AG04450 (cell line): ENCODE data around the gene CADM1. TPM values are rescaled to one million over a fixed set of nuclear protein-coding genes. Genes with fewer than 3 reads are reported as not detected.

Experiments
- CTCF ChIA-PET: fragments of 300-600, 350-600 bp; formaldehyde crosslinking; extraction: SDS; loops from one replicate; lab custom pipeline; 2022; ENCODE audit warnings: antibody characterized with exemption, inconsistent platforms; lab: Charles Lee
- POLR2A ChIA-PET: fragments of 350-600 bp; formaldehyde crosslinking; extraction: SDS; loops from one replicate; lab custom pipeline; 2021; ENCODE audit warnings: antibody characterized with exemption, inconsistent platforms; lab: Yijun Ruan, JAX
- DNase-seq: peaks from one replicate; pipeline ENCODE4 v3.0.0-alpha.2; 2011; ENCODE audit warnings: low read depth, low spot score
- H3K27ac ChIP-seq: one replicate; pipeline ENCODE4 v1.5.1; 2012; ENCODE audit warnings: low read depth, low read length, control low read depth
- H3K27me3 ChIP-seq: one replicate; pipeline ENCODE4 v1.6.0; 2012; ENCODE audit warnings: low read length; ENCODE audit not compliant: control insufficient read depth, insufficient read depth
- H3K4me3 ChIP-seq: 2 replicates; pipeline ENCODE4 v1.5.1; 2011; ENCODE audit warnings: mild to moderate bottlenecking, low read depth, low read length, control low read depth
- H3K9me3 ChIP-seq: 2 replicates; pipeline ENCODE4 v1.5.1; 2012; ENCODE audit warnings: low read length; ENCODE audit not compliant: control insufficient read depth, insufficient read depth
- polyA plus RNA-seq: library from polyadenylated mRNA; depleted of rRNA; stranded (reverse); fragments of >200 nt; gene quantifications from 2 replicates; pipeline ENCODE4 v1.2.3, GENCODE V29; 2011
- TF ChIP-seq, protein P1 (sequence below): IDR thresholded peaks from 2 replicates; pipeline ENCODE4 v1.5.1; 2011; ENCODE audit warnings: low read depth, low read length, control low read depth, inconsistent platforms

Gene CADM1
- polyA plus RNA-seq, 1 experiment = 70.7 TPM

DNA sequence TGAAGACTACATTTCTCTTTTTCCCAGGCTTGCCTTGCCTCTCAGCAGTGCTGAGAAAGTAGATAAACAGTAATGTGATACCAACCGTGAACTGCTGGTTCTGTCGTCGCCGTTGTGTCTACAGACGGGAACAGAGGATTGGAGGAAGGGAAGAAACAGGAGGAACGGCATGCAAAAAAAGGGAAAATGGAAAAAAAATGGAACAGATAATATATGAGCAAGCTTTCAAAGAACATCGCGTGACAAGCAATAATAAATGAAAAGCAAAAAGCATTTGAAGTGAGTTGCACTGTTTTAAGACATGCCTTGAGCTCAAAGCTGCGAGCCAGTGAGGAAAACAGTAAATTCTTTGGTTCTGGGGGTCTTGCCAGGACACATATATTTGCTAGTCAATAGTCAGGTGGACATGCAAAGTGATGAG, 305.9 kb downstream of the CADM1 start:
- no peak for DNase-seq
- CTCF ChIA-PET = no interaction called here
- POLR2A ChIA-PET = no interaction called here
- H3K27me3 ChIP-seq = no peaks in the 10 kb centered on the region
- no peak overlapping the region for H3K4me3 ChIP-seq
- no peak overlapping the region for H3K27ac ChIP-seq
- no peaks in the 10 kb centered on the region for H3K9me3 ChIP-seq
- TF ChIP-seq, protein P1, sequence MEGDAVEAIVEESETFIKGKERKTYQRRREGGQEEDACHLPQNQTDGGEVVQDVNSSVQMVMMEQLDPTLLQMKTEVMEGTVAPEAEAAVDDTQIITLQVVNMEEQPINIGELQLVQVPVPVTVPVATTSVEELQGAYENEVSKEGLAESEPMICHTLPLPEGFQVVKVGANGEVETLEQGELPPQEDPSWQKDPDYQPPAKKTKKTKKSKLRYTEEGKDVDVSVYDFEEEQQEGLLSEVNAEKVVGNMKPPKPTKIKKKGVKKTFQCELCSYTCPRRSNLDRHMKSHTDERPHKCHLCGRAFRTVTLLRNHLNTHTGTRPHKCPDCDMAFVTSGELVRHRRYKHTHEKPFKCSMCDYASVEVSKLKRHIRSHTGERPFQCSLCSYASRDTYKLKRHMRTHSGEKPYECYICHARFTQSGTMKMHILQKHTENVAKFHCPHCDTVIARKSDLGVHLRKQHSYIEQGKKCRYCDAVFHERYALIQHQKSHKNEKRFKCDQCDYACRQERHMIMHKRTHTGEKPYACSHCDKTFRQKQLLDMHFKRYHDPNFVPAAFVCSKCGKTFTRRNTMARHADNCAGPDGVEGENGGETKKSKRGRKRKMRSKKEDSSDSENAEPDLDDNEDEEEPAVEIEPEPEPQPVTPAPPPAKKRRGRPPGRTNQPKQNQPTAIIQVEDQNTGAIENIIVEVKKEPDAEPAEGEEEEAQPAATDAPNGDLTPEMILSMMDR = no peak

DNA sequence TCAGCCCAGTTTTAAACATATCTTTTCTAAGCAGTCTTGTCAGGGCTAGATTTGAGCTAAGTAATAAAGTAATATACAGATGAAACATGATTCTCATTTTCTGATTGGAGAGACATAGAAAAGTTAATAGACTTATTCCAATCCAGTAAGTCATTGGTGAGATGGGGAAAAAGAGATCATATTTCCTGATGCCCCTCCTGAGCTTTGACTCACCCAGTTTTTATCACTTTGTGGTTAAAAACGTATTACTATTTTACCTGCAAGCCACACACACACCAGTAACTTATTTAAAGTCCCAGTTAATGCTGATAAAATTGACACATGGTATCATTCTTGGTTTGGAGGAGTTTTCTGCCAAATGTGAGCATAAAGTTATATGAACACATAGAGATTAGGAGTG, 306.8 kb downstream of the CADM1 start:
- no peaks in the 10 kb centered on the region for H3K27me3 ChIP-seq
- CTCF ChIA-PET = interaction anchor here (1.3 kb wide), 1 partner anchor 28 kb away, joined by 5 read pairs; no protein-coding TSS in a partner anchor
- POLR2A ChIA-PET = interaction anchor here (1.1 kb wide), 1 partner anchor 83 kb away, joined by 11 read pairs; no protein-coding TSS in a partner anchor
- TF ChIP-seq, protein P1 = no peak
- DNase-seq = no peak
- H3K27ac ChIP-seq = no peak overlapping the region
- no peak overlapping the region for H3K4me3 ChIP-seq
- H3K9me3 ChIP-seq = no peaks in the 10 kb centered on the region

DNA sequence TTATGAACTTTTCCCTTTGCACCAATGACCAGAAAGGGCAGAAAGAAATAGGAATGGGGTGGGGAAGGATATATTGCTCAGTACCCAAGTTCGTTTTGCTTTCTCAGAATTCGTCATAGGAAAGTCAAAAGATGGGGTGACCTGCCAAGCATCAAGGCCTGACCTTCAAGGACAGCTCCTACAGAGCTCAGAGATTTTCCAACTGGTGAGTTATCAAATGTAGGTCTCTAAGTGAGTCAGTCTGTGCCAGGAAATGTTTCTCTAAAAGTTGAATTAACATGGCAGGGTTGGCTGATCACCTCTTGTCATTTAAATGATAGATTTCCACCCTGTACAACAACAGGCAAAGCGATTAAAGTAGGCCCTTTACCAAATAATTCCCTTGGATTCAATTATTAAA, 307.2 kb downstream of the CADM1 start:
- Histone ChIP-seq H3K27ac (no peak overlapping the region), H3K9me3 (no peaks in the 10 kb centered on the region), H3K27me3 (no peaks in the 10 kb centered on the region), H3K4me3 (no peak overlapping the region)
- TF ChIP-seq, protein P1 = no peak
- ChIA-PET CTCF (interaction anchor here (1.3 kb wide), 1 partner anchor 27 kb away, joined by 5 read pairs; no protein-coding TSS in a partner anchor), POLR2A (interaction anchor here (1.1 kb wide), 1 partner anchor 83 kb away, joined by 11 read pairs; no protein-coding TSS in a partner anchor)
- no peak for DNase-seq

DNA sequence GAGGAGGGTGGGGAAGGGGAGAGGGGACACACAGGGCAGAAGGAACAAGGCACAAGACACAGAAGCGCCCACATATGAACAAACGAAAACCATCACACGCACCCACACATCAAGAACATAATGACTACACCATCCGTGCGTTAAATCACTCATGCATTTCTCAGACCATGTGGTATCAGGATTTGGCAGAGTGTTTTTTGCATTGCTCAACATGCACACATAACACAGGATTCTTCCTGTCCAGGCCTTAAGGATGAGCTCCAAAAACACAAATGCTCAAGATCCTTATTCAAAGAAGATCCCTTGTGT, 309.5 kb downstream of the CADM1 start:
- H3K9me3 ChIP-seq = no peaks in the 10 kb centered on the region
- TF ChIP-seq, protein P1 = no peak
- ChIA-PET POLR2A (no interaction called here), CTCF (interaction anchor here (0.6 to 1.3 kb wide), 3 partner anchors 10 to 1554 kb away, joined by 3 read pairs; no protein-coding TSS in a partner anchor)
- H3K27me3 ChIP-seq = no peaks in the 10 kb centered on the region
- no peak overlapping the region for H3K27ac ChIP-seq
- H3K4me3 ChIP-seq = no peak overlapping the region
- DNase-seq = peak; percentile 48

DNA sequence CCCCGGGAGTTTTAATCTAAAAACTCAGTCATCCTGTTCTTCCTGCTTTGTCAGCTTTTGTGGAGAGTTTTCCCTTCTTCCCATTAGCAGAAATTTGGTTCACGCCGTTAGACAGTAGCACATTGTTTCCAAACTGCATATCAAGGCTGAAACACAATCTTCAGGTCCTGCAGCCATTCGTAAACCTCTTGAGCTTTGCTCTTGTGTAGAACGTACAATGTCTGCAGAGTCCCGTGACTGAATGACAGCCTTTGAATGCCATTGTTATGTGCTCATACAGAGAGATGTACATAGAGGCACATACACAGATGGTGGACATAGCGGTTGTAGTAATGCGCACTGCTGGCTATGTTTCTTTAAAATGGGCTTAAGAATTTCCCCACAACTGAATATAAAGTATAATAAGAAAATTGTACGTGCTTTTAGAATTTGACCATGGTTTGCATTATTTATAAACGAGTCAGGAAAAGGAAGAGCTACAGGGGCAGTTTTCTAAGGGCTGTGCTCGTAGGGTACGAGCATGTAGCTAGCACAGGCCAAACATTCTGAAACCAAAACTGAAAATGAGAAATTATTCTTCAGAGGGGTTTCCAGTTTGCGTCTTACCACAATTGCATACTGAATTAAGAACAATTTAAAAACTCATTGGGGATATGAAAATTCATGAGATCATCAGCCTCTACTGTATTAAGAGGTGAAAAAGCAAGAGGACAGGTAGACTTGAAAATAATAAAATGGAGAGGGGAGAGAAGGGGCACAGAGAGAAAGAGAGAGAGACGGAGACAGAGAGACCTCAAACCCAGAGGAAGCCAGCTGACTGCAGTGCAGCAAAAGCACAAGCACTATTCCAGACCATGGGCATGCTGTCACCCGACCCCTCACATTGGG, 310.1 kb downstream of the CADM1 start:
- no peaks in the 10 kb centered on the region for H3K27me3 ChIP-seq
- no peak overlapping the region for H3K4me3 ChIP-seq
- TF ChIP-seq, protein P1 = no peak
- H3K9me3 ChIP-seq = no peaks in the 10 kb centered on the region
- DNase-seq = no peak
- CTCF ChIA-PET = interaction anchor here (1.3 kb wide), 1 partner anchor 13 kb away, joined by 3 read pairs; no protein-coding TSS in a partner anchor
- POLR2A ChIA-PET = no interaction called here
- no peak overlapping the region for H3K27ac ChIP-seq
